Pancreas (tissue), 10 donors: Measurements from ENCODE around the gene IGLL5. TPM values are rescaled to one million over a fixed set of nuclear protein-coding genes. Genes with fewer than 3 reads are reported as not detected.

Experiments used
- ATAC-seq, 4 donors: fragments of 200-7000 bp; cut with Tn5 transposase; one replicate each; pipeline versions ENCODE4 v1.8.0 to v1.9.1; 2020; ENCODE audit warnings: mild to moderate bottlenecking in 4 of 4, moderate library complexity in 4 of 4
- DNase-seq, 6 donors: peaks; one replicate each; pipeline ENCODE4 v3.0.0-alpha.2; 2020
- FAIRE-seq: peaks from 2 replicates; lab custom pipeline; 2012; peaks lifted over from hg19 to GRCh38; lab: Jason Lieb, UNC
- H3K27ac ChIP-seq, 4 donors: fragments of 200-600 bp; sonication (generic); 1 replicate in 3 of 4; 2 replicates in 1 of 4; pipeline versions ENCODE4 v1.5.0 to v1.8.0; 2020
- H3K27me3 ChIP-seq, 4 donors: fragments of 200-600 bp; one replicate each; pipeline ENCODE4 v1.8.0; 2021
- H3K36me3 ChIP-seq, 3 donors: fragments of 200-600 bp; sonication (generic) in 1 of 3; one replicate each; pipeline versions ENCODE4 v1.5.0 to v1.8.0; 2020 to 2021
- H3K4me1 ChIP-seq, 3 donors: fragments of 200-600 bp; one replicate each; pipeline ENCODE4 v1.8.0; 2021
- H3K4me3 ChIP-seq, 4 donors: fragments of 200-600 bp; sonication (generic) in 2 of 4; one replicate each; pipeline versions ENCODE4 v1.5.0 to v1.8.0; 2020 to 2021
- H3K9me3 ChIP-seq, 4 donors: fragments of 200-600 bp; one replicate each; pipeline ENCODE4 v1.8.0; 2021
- CTCF ChIP-seq, 4 donors: fragments of 200-600 bp; sonication (generic) in 3 of 4; IDR thresholded peaks; one replicate each; pipeline versions ENCODE4 v1.5.0 to v1.8.0; 2021; ENCODE audit warnings: antibody characterized with exemption in 4 of 4
- WGBS, 2 donors: extraction: QIAGEN DNeasy Blood & Tissue Kit; methylation state at CpG; one replicate each; pipeline ENCODE4 v1.1.7; 2013; 5-methylcytosine and 5-hydroxymethylcytosine counted together
- intact Hi-C, 3 donors: fragments of 100-400 bp; cut with DNase I; formaldehyde crosslinking; loops; one replicate each; pipeline versions ENCODE4 v1.11.1 to v1.14.2; 2022
- polyA plus RNA-seq, 2 donors: library from polyadenylated mRNA; stranded (reverse); fragments of 200-250 nt; gene quantifications; one replicate each; pipeline ENCODE4 v1.2.3, GENCODE V29; 2013
- total RNA-seq, 6 donors: library from RNA; stranded (reverse); fragmentation: NEBNext Ultra II Directional in 4 of 6; extraction: Animal tissue kit (Norgen Biotek cat#: 25700) in 4 of 6; gene quantifications; one replicate each; pipeline versions ENCODE4 v1.2.1 to v1.2.4, GENCODE V29; 2021 to 2023
- donor health status: healthy with polysubstance abuse.
- donor health status: DM: no; HTN: no; CAD: no; lungs with moderate emphysema.
- donor health status: DM: no; HTN: no; CAD: no.
- donor health status: control.
- donor health status: control.
- donor health status: Bipolar disorder and iron deficiency.
- donor health status: DM: yes; HTN: yes; CAD: no.
- donor health status: DM: no; HTN: no; CAD: no.
- donor health status: DM: no; HTN: no; CAD: no.
- donor health status: DM: yes; HTN: yes; CAD: no.

Gene IGLL5
- total and polyA plus RNA-seq, 8 donors = 0.23 to 26.3 (median 0.72) TPM; not detected in 3

GRCh38 chr22:22866381-22867111 is 21.1 kb upstream of the IGLL5 start:
- 44 to 45% methylated on average over 8 of the region's 8 CpGs for WGBS, 2 donors
- Histone ChIP-seq H3K36me3 (no peaks in the 10 kb centered on the region), H3K9me3 (no peaks in the 10 kb centered on the region), H3K27ac (no peak overlapping the region), H3K4me3 (no peak overlapping the region), H3K27me3 (no peaks in the 10 kb centered on the region), H3K4me1 (no peaks in the 10 kb centered on the region)
- ATAC-seq (no peak), DNase-seq (no peak), FAIRE-seq (no peak)
- TF ChIP-seq CTCF (IDR thresholded peaks at IDR 0.05) = no peak
- intact Hi-C loops = no loop called here

GRCh38 chr22:22867996-22868715 is 19.5 kb upstream of the IGLL5 start:
- Histone ChIP-seq H3K27me3 (no peaks in the 10 kb centered on the region), H3K9me3 (no peaks in the 10 kb centered on the region), H3K4me1 (no peaks in the 10 kb centered on the region), H3K27ac (no peak overlapping the region), H3K4me3 (no peak overlapping the region), H3K36me3 (no peaks in the 10 kb centered on the region)
- DNase-seq (no peak), ATAC-seq (no peak), FAIRE-seq (no peak)
- intact Hi-C loops = no loop called here
- WGBS, 2 donors = 62 to 64% methylated on average over 6 of the region's 6 CpGs
- TF ChIP-seq CTCF (IDR thresholded peaks at IDR 0.05) = no peak

- no peaks in the 10 kb centered on the region for H3K27me3 ChIP-seq
- intact Hi-C loops = no loop called here
- no peaks in the 10 kb centered on the region for H3K4me1 ChIP-seq
- DNase-seq = no peak
- ATAC-seq = no peak
- no peak for TF ChIP-seq CTCF (IDR thresholded peaks at IDR 0.05)
- H3K4me3 ChIP-seq = no peak overlapping the region
- FAIRE-seq = no peak
- no peak overlapping the region for H3K27ac ChIP-seq
- 47 to 55% methylated on average over 8 of the region's 8 CpGs for WGBS, 2 donors
- no peaks in the 10 kb centered on the region for H3K36me3 ChIP-seq
- H3K9me3 ChIP-seq = no peaks in the 10 kb centered on the region
Measured at GRCh38 chr22:22870577-22871404, 16.8 kb upstream of the IGLL5 start.

- H3K9me3 ChIP-seq = no peaks in the 10 kb centered on the region
- no peak for TF ChIP-seq CTCF (IDR thresholded peaks at IDR 0.05)
- intact Hi-C loops = no loop called here
- DNase-seq = no peak
- H3K4me1 ChIP-seq = no peaks in the 10 kb centered on the region
- no peak overlapping the region for H3K27ac ChIP-seq
- FAIRE-seq = no peak
- H3K4me3 ChIP-seq = no peak overlapping the region
- 67 to 81% methylated on average over 10 of the region's 10 CpGs for WGBS, 2 donors
- no peak for ATAC-seq
- H3K27me3 ChIP-seq = no peaks in the 10 kb centered on the region
- H3K36me3 ChIP-seq = no peaks in the 10 kb centered on the region
Measured at GRCh38 chr22:22871536-22872278, 15.9 kb upstream of the IGLL5 start.
